ENCODE results near the gene C11orf68.

The C11orf68 gene

DNA sequence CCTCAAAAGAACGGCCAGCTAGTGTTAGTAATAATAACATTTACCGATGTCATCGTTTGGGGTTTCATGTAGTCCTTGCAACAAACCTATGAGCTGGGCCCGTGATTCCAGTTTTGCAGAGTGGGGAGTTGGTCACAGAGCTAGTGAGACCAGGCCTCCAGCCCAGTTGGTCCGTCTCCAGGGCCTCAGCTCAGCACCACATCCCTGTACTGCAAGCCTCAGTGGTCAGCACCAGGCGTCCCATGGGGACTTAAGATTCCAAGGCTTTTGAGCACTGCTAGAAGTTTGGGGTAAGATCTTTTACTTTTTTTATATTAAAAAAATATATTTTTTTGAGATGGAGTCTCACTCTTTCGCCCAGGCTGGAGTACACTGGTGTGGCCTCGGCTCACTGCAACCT lies 25.3 kb upstream of the C11orf68 start:
- no peak for DNase-seq

DNA sequence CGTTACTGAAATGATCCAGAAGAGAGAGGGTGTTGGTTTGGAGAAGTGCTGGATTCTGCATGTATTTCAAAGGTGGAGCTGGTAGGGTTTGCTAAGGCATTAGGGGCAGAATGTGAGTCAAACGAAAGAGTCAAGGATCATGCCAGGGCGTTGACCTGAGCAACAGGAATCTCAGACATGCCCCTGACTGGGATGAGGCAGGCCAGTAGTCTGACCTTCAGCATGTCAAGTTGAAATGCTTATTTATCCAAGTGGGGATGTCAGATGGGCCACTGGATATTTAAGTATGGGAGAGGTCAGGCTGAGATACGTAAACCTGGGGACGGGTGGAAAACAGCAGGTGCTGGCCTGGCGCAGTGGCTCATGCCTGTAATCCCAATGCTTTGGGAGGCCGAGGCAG lies 23.7 kb upstream of the C11orf68 start:
- DNase-seq: no peak

DNA sequence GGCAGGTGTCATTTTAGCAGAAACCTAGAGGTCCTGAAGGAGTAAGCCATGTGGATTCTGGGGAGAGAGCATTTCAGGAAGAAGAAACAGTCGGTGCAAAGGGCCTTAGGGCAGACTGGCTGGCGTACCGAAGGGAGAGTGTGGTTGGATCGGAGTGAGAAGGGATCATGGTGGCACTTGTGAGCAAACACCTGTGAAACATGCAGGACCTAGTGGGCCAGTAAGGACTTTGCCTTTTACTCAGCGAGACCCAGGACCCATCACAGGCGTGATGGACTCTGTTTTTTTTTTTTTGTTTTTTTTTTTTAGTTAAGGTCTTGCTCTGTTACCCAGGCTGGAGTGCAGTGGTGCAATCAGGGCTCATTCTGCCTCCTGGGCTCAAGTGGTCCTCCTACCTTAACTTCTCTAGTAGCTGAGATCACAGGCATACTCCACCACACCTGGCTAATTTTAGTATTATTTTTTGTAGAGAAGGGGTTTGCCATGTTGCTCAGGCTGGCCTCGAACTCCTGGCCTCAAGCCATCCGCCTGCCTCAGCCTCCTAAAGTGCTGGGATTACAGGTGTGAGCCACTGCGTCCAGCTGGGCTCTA lies 23.0 kb upstream of the C11orf68 start:
- DNase-seq: no peak

DNA sequence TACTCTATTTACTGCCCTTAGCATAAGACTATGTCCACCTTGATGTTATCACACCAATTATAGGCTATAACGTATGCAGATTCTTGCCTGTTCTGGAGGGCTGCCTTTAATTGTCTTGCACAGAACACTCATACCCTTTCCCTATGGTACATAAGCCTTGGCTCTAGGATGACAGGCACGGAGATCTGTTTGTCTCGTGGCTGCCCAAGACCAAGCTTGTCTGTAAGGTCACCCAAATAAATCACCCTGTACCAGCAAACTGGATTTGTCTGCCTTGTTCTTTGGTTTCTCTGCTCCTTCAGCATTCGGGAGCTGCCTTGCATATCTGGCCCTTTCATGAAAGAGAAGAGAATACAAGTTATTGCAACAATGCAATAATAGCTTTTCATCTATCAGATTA lies 18.9 kb upstream of the C11orf68 start:
- no peak for DNase-seq

DNA sequence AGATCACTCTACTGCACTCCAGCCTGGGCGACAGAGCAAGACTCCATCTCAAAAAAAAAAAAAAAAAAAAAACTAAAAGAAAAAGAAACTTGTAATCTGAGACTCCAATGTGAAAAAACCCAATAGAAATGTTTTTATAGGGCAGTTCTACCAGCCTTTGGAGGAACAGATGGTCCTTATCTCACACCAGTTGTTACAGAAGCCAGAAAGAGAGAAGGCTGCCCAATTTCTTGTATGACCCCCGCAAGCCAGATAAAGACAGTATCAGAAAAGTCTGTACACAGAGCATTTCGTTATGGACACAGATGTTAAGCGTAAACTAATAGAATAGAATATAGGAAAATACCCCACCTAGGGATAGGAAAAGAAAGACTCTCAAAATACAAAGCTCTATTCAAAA lies 15.2 kb upstream of the C11orf68 start:
- peak; percentile 98 for DNase-seq

DNA sequence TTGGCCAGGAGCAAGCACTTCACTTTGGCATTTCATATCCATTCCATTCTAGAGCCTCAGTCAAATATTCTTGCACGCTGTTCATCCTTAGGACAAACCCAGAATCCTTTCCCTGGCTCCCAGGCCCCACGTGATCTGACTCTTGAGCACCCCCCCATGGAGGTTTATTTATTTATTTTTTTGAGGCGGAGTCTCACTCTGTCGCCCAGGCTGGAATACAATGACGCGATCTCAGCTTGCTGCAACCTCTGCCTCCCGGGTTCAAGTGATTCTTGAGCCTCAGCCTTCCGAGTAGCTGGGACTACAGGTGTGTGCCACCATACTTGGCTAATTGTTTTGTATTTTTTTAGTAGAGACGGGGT lies 13.7 kb upstream of the C11orf68 start:
- DNase-seq: peak; percentile 56

DNA sequence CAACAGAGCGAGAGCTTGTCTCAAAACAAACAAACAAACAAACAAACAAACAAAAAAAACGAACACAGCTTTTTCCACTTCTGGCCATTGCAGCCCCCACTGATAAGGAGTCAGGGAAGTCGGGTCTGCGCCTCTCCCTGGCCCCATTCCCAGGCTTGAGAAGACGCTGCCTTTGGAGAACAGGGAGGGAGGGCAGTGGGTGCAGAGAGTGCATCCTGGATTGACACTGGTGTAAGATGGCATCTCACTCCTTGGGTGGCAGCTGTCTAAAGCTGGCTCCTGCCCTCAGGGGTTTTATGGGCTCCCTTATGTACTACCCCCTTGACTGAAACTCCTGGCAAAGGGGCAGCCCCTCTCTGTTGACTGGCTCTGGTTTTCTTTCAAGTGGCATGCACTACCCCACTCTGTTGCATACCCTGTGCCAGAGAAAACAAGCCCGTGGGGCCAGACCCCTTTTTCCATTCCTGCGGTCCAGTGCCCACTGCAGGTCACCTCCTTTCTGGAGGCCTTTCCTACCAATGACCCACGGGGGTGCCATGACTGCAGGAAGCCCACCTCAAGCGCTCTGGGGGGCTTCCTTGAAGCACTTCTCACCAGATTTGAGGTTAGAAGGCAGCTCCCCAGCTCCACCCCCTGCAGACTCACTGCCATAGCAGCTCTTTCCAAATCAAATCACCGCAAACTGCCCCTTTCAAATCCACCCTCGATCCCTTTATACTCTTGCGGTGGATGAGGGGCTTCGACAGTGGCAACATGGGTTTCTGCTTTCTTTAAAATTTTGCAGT lies 13.1 kb upstream of the C11orf68 start:
- DNase-seq: no peak

DNA sequence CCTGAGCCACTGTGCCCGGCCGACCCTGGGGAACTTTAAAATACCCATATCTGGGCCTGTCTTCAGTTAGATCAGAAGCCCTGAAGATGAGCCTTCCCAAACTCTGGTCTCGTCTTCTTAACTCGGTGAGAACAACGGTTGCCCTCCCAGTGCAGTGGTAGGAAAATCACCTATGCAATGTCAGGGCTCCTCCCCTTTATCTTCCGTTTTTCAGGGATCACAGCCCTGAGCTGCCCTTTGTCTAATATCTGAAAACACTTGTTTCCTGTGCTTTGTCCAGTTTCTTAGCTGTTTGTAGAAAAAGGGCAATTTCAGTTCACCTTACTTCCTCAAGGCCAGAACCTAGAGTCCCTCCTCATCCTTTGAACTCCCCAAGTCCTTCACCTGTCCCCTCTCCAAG lies 9.8 kb upstream of the C11orf68 start:
- DNase-seq: peak; percentile 73

DNA sequence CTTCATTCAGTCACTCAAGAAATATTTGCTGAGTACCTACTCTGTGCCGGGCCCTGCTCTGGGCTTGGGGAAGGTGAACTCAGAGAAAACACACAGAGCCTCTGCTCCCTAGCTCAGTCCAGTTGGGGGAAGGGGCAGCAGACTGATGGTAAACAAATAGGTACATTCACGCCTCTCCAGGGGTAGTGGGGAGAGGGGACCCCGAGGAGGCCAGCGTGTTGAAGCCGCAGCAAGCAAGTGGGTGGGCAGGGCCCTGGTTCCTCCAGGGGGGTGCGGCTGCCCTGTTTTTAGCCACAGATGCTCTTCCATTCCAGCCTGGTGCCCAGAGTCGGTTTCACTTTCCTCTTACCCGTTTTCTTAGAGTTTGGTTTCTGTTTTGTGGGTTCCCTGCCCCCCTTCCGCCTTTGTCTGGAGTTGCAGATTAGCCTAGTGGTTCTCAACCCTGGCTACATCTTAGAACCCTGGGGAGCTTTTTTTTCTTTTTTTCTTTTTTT lies 9.1 kb upstream of the C11orf68 start:
- DNase-seq: peak; percentile 95

DNA sequence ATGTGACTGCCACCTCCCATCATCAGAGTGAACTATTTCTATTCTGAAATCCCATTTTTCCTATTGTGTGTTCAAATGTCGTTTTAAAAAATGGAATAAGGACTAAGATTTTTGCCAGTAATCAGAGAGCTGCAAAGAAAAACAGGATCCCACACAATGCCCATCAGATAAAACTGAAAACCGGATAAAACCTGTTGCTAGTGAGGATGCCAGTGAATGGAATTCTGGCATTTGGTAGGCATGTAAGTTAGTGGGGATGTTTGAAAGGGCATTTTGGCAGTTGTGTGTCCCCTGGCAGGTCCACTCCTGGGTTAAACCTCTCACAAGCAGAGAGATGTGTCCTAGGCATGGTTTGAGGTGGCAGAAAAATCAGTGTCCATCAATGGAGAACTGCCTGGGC lies 6.5 kb upstream of the C11orf68 start:
- no peak for DNase-seq

DNA sequence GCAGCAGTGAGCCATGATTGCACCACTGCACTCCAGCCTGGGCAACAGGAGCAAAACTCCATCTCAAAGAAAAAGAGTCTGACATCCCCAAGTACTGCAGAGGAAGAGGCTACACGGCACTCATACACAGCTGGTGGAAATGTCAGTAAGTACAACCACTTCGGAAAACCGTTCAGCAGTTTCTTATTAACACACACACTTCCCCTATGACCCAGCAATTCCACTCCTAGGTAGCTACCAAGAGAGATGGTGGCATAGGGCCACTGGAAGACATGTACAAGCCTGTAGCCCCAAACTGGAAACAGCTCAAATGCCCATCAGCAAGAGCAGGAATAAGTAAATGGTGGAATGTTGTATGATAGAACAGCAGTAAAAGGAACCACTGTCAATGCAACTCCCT lies 3.7 kb upstream of the C11orf68 start:
- DNase-seq: no peak

DNA sequence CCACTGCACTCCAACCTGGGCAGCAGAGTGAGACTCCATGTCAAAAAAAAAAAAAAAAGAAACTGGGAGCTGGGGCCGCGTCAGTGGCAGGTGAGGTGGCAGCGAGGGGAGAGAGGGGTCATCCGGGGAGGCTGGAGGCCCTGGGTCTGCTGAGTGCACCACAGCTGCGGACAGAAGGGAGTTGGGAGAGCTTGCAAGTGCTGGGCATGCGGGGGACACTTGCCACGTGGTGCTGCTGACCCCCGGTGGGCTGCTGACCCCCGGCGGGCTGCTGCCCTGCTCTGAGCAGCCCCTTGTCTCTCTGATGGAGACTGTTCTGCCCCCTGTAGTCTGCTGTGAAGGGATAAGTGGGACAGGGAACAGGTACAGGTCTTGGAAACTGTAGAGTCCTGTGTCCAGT lies 3.0 kb upstream of the C11orf68 start:
- DNase-seq: no peak

DNA sequence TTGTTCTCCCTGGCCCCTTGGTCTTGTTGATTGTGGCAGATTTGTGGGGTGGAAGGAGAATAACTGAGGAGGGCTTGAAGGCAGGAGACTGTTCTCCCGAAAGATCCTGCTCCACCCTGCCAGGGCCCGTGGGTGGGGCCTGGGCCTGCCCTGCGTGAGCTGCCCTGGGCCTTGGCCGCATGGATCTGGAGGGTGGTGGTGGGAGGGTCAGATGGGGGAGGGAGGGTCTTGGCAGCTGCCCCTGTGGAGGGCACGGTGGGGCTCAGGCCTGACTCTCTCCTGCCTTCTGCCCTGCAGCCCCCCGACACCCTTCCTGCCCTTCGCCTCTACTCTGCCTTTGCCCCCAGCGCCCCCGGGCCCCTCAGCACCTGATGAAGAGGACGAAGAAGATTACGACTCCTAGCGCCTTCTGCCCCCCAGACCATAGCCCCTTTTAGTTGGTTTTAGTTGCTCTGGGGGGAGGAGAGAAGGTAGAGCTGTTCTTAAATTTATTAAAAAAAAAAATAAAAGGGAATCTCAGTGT lies 2.2 kb upstream of the C11orf68 start:
- no peak for DNase-seq

DNA sequence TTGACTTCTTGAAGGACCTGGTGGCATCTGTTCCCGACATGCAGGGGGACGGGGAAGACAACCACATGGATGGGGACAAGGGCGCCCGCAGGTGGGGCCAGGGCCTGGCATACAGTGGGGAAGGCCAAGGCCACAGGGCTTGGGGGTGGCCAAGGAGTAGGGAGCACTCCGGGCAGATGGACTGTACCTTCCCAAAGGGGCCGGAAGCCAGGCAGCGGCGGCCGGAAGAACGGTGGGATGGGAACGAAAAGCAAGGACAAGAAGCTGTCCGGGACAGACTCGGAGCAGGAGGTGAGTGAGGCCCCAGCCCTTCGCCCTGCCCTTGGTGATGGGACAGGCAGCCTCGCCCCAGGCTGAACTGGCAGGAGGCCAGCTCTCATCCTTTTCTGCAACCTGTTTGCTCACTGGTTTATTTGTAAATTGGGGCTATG lies 1.5 kb upstream of the C11orf68 start:
- DNase-seq: peak; percentile 46

DNA sequence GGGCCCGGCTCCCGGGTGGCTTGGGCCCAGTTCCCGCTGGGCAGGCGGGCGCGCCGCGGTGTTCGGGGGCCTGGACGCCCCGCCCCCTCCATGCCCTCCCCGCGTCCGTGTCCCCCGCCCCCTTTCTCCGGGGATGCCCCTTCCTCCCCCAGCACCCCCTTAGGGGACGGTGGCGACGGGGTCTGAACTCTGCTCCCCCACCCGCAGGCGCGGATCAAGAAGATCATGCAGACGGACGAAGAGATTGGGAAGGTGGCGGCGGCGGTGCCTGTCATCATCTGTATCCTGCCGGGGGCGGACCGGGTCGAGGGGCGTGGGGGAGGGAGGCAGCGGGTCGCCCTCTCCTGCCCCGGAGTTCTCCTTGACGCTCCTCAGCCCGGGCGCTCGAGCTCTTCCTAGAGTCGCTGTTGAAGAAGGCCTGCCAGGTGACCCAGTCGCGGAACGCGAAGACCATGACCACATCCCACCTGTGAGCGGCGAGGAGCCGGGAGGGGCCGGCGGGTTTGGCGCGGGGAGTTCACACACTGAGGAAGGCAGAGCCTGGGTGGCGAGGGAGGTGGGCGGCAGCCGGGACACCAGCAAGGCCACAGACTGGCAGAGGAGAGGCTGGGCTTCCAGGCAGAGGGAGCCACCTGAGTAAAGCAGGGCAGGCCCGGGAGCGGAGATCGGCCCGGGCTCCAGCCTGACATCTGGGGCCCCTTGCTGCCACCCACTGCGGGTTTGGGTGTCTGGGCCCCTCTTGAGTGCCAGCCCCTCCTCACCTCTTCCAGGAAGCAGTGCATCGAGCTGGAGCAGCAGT lies 910 bp upstream of the C11orf68 start:
- peak; percentile 29 for DNase-seq

DNA sequence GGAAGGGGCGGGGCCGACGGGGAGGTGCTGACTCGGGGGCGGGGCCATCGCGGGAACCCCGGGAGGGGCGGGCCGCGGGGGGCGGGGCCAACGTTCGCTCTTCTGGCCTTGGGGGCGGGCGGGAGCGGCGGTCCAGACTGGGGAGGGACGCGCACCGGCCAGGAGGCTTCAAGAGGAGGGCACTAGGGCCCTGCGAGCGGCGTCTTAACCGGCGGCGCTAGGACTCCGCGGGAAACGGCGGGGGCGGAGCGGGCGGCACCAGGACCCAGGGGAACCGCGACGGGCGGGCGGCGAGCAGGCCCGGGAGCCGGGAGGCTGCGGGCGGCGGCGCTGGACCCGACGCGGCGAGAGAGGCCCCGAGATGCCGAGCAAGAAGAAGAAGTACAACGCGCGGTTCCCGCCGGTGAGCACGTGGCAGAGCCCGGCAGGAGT lies 295 bp upstream of the C11orf68 start, which contains the start of gene DRAP1:
Gene DRAP1, plus strand, starts transcription at position 286 of the 432 bp plus-strand sequence. Its CDS starts 76 bp downstream, at position 362.
- DNase-seq: peak; percentile 97

DNA sequence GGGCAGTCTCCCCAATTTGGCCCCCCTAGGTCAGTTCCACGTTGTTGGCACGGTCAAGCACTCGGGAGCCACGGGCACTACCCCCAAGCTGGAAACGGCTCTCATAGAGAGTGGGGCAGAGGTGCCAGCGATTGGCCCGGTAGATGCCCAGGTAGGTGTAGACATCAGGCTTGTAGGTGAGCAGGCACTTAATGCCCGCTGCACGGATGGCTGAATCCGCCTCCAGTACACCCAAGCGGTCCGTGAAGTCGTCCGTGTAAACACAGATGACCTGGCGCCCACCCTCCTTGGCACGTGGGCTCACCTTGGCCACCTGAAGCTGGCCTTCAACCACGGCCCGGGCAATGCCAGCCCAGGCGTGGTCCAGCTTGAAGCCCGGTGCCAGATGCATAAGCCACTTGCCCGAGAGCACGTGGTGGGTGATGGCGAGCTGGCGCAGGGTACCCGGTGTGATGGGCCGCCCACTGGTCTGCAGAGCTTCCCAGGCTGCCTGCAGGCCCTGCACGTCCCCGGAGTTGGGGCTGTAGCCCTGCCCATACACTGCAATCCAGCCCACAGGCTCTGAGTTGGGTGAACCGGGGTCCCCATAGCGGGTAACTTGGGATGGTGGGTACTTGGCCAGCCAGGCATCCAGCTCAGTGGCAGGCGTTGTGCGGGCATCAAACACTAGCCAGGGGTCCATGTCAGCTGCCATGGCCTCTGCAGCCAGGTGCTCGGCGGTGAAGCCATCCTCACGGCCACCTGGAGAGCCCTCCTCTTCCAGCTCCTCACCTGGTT lies 1.2 kb downstream of the C11orf68 start:
- DNase-seq: no peak

DNA sequence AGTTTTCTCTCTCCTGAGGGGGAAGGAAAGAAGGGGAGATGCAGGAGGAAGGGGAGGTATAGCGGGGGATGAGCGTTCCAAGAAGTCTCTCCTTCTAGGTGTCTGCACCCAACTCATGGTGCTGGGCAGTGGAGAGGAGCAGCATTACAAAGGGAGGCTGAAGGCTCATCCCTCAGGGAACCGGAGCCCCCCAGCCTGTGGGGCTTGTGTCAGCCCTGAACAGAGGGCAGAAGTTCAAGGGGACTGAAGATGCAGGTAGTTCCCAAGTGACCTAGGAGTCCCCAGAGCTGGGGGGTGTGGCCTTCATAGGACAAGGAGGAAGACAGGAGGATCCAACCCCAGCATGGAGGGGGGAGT lies 1.8 kb downstream of the C11orf68 start:
- DNase-seq: no peak

DNA sequence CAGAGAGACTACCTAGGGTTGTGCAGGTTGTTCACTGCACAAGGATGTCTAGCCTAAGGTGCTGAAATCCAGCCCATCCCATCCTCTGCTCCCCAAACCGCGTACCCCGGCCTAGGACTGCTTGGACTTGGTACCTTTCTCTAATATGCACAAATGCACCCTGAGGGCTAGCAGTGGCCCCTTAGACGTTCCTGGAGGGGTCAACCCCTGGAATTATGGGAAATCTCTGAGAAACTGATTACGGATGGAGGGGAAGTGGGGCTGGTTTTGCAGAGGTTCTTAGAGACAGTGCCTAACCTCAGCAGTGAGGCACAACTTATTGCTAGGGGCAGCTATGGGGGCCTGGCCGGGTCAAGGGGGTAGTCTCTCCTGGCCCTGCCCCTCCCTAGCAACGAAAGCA lies 2.5 kb downstream of the C11orf68 start:
- DNase-seq: no peak

DNA sequence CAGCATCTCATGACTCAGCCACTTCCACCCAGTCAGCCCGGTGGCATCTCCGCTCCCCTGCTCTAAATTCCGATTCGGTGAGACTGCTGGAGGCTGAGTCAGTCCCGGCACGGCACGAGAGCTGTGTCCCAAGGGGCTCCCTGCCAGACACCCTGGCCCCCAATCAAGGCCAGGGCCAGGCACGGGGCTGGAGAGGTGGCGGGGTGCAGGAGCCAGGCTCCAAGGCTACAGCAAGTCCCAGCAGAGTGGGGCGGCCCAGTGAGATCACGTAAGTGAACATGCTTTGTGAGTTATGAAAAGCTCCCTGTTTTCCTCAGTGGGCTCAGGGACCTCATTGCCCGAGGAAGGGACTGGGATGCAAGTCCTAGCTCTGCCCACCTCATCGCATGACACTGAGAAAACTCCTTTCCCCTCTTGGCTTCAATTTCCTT lies 3.0 kb downstream of the C11orf68 start:
- DNase-seq: peak; percentile 46

DNA sequence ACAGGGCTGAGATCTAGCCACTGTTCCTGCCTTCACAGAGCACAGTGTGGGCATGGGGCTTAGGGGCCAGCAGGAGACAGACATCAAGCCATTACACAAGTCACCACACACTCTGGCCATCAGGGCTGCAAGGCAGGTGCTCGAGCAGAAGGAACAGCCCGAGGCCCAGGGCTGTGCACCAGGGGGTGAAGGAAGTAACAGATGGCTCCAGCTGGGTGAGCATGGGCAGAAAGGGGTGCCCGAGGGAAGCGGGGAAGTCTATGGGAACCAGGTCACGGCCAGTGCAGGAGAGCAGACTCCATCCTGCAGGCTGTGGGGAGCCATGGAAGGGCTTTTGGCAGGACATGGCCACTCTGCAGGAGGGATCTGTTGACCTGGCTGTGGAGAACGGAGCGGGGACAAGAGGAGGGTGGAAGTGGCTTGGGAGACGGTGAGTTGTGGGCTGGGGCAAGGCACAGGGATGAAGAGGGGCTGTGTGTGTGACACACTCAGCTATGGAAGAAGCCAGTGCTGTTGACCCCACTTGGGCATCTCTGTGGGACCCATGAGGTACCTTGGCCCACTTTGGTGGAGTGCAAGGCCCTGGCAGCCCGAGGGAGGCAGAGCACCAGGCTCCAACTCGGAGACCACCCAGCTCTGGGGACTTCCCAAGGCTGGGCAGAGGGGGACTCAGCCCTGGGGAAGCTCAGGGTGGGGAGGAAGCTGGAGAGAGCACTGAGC lies 3.6 kb downstream of the C11orf68 start:
- DNase-seq: no peak

DNA sequence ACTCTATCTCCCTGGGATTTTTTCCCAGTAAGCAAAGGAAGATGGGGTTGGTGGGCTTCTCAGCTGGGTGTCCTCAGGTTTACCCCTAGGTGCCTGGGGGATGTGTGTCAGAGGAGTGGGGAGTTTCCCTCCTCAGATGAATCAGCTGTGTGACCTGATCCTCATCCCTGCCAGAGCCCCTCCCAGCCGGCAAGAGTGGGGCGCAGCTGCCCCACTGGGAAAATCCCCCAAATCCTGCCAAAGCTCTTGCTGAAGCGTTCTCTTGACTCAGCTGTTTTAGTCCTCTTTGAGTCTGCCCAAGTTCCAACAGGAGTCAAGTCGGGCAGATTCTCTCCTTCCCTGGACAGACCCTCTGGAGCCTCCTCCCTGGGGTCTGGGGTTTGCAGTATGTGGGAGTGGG lies 6.0 kb downstream of the C11orf68 start:
- DNase-seq: no peak

Data from hematopoietic multipotent progenitor cell treated with erythropoietin and hydrocortisone succinate and interleukin-3 and kit ligand, for 8 days (in vitro differentiated cells).